SIG-M5 (cell line): ENCODE data around the gene CNNM3.

Experiments used
- DNase-seq: peaks from one replicate; lab custom pipeline; 2025; lab: John Stamatoyannopoulos, UW

Gene CNNM3

DNA sequence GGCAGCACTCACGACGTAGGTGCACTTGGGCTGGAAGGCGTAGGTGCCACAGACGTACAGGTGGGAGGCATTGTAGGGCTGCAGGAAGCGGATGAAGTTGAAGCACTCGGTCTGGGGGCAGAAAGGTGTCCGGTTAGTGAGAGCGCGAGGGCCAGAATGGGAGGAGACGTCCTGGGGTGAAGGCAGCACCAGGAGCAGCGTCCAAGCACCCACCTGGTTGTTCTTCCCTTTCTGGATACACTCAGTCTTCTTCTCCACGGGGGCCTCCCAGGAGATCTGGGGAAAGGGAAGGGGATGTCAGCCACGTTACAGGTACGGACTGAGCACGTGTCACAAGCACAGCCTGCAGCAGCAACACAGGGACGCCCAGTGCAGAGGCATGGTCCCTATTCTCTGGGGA is 49.6 kb downstream of the CNNM3 start:
- no peak for DNase-seq

DNA sequence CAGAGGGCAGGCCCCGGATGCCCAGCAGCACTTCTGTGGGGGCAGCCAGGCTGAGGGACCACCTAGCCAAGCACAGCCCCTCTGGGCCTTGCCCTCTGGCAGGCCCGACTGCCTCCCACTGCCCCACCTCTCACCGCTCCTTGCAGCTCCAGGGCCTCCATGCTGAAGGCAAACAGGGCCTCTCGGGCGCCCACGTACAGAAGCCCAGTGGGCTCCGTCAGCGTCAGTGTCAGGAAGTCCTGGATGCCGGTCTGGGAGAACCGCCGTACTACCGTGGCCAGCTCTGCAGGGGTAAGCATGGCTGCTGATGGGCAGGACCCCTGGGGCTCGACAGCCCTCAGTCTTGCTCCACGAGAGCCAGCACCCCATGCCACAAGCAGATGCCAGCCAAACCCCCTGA is 50.1 kb downstream of the CNNM3 start:
- DNase-seq, result no peak

DNA sequence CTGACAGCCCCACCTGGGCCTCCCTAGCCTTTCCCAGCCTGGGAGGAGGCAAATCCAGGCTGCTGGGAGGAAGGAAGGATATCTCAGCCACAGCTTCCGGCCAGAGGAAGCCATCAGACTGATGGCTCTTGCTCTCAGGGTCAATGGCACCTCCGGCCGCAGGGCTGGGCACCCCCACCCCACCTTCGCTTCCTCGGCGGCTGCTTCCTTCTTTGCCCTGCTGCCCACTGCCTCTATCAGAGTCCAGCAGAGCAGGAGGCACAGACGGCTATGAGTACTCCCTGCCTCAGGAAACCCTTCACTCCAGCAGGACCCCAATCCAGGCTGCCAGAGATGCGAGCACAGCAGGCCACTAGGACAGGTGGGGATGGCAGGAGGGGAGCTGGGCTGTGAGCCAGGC is 50.5 kb downstream of the CNNM3 start:
- DNase-seq, result no peak

DNA sequence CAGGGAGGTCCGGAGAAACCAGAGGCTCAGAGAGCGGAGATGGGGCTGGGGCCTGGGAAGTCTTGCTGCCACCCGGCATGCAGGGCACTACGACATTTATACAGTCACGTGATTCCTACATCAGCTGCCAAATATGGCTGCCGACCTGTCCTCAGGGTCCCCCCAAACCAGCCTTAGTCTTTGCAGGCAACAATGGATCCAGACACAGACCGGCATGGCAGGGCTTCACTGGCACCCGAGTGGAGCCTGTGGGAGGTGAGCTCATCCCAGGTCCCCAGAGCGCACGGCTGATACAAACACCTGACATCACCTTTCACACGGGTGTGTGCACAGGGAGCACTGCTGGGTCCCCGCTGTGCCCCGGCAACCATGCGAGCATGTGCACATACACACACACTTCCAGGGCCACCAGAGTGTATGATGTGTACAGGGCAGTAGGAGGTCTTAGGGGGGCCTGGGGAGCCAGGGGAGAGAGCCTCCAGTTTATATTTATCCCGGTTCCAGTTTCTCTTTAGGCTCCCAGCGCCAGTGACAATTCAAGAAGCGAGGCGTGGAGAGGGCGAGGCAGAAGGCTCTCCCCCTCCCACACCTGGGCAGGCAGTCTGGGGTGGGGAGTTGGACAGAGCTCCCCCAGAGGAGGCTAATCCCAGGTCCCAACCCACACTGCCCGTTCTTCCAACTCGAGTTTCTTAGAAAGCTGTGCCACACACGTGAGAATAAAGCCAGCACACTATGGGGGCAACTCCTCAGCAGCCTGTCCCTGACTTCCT is 51.1 kb downstream of the CNNM3 start:
- no peak for DNase-seq

DNA sequence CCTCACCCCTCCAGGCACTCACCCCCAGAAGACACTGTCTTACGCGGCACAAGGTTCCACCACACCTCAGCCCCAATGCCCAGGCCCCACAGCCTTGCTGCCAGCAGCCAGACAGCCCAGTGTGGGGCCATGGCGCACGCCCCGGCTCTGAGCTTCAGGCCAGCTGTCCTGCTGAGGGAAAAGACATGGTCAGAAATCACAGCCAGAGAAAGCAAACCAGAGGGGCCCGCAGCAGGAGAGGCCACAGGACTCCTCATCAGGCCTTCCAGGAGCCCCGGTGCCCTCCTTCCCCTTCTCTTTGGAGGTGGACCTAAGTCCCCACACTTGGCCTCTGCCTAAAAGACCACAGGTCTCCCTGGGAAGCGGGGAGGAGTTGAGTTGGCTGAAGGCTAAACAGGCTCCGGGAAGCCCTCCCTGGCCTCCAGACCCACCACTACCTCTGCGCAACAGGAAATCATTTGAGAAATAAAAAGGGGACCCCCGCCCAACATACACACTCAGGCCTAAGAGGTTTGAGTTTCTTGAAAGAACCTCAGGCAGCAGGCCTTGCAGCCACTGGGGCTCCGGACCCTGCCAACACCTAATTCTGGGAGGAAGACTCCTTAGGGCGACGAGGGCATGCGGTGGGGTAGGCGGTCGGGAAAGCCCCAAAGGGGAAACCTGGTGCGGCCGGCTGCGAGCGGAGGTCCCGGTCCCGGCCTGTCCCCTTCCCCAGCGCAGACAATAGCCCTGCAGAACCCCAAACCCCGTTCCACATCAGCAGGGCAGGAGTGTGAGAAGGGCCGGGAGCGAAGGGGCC is 51.9 kb downstream of the CNNM3 start:
- DNase-seq, result no peak

DNA sequence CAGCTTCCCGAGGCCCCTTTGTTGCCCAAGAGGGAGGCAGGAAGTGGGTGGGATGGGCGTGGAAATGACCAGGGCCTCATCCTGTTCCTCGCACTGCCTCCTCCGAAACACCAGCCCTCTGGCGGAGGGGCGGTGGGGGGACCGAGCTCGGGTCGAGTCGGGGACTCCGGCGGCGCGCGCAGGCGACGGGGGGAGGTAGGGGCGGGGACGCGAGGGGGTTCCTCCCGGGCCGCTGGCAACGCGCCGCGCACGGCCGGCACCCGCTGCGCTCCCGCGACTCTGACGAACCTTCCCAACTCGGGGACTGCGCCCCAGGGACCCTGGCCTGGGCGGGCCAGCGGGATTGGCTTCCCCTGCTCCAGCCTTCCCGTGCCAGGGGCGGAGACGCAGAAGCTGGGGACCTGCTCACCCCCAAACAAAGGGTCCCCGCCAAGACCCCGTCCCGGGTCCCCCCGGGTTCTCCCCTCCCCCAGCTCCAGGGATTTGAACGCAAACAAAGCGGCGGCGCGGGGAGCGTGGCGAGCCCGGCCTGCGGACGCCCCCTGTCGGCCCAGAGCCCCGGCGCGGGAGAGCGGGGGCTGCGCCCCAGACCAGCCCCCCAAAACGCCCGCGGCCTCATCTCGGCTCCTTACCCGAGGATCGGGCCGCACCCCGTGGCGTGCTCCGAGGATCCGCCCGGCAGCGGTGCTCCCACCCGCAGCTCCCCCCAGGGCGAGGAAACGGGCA is 52.6 kb downstream of the CNNM3 start:
- DNase-seq, result no peak

DNA sequence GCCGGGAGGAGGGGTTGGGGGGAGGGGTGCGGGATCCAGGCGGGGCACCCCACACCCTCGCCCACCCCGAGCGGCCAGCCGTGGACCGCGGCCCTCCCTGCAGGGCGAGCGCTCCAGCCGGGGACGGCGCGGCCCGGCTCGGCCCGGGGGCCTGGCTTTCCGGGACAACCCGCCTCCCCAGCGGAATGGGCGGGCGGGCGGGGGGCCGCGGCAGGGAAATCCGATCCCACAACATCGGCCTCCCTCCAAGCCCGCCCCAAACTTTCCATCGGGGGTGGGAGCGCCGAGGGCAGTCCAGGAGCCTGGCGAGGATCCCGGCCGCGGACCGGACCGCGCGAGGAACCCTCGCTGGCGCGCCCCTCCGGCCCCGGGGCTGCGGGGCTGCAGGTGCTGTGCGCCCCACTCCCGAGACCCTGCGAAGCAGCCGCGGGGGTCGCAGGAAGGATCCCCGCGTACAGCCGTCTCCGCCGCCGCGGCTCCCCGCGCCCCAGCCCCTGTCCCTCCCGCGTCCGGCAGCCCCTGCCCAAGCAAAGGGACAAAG is 53.3 kb downstream of the CNNM3 start:
- DNase-seq, result no peak

DNA sequence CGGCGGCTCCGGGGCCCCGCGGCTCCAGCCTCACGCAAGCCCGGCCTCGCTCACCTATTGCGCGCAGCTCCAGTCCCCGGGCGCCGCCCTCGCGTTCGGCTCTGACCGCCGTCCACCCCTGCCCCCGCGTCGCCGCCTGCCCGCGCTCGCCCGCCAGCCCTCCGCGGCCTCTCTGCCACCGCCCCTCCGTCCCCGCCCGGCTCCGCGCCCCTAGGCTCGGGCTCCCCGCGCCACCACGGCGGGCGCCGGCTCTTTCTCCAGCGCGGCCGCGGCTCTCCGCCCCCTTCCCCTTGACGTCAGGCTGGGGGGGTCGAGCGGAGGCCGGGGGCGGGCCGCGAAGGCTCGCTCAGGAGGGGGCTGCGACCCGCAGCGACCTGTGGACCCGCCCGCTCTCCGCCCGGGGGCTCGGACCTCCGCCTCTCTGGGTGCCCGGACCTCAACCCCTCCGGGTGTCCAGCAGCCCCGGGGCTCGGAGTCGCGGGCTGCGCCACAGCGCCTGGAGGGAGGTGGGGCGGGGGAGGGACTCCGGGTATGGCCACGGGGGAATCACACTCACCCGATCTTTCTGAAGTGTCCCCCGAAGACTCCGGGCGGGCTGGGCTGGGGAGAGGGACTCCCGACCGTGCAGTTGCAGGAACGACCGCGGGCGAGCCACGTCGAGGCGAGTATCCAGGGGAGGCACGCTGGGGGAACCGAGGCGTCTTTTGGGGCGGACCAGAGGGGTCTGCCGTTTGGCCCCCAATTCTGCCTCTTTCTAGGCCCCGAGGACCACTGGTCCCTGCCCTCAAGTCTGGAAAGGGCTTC is 54.0 kb downstream of the CNNM3 start, which contains the start of gene SEMA4C:
Gene SEMA4C, minus strand, starts transcription at position 259 of the 804 bp plus-strand sequence. CDS start 2,194 bp downstream, outside the sequence.
- DNase-seq, result no peak

DNA sequence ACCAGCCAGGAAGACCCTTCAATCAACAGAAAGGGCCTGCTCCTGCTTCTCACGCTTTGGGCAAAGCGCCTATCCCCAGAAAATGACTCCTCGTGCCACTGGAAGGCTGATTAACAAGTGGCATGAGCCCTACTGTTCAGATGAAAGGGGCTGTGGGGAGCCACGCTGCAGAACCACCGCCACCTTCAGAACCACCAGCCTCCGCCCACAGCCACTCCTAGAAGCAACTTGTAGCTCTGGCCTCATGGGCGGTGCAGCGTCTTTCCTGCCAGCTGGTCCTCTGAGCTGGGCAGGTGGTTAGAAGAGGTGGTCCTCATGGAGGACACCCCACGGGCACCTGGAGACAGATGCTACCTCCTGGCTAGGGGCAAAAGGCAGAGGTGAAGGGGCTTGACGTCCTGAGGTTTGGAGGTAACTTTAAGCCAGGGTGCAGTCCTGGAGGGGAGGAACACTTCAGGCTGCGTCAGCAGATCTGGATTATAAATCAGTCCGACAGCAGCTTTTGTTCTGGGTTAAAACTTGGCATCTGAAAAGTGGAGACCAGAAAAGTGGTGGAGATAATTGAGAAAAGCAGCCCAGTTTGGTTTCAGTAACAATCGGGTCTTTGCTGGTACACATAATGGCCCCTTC is 54.7 kb downstream of the CNNM3 start:
- no peak for DNase-seq

DNA sequence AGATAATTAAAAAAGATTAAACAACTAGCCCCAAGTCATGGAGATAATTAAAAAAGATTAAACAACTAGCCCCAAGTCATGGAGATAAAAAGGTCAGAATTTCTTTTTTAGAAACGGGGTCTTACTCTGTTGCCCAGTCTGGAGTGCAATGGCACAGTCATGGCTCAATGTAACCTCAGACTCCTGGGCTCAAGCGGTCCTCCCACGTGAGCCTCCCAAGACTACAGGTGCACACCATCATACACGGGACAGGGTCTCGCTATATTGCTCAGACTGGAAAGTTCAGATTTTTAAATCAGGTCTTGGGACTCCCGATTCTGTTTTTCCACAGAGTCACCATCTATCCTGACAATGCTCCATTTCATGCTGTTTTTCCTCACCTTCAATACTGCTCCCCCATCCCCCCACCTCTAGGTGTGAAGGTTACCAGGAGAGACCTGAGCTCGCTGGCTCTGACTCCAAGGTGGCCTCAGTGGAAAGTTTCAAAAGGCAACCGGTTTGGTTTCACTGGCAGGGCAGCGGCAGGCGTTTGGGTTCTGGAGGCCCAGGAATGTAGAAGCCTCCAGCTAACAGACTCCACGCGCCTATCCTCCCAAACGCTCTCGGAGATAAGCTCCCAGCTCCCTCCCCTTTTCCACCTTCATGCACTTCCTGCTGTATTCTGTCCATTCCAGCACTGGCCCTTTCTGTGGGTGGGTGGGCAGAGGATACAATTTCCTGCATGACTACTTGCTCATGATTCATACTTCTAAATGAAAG is 56.7 kb downstream of the CNNM3 start:
- no peak for DNase-seq

DNA sequence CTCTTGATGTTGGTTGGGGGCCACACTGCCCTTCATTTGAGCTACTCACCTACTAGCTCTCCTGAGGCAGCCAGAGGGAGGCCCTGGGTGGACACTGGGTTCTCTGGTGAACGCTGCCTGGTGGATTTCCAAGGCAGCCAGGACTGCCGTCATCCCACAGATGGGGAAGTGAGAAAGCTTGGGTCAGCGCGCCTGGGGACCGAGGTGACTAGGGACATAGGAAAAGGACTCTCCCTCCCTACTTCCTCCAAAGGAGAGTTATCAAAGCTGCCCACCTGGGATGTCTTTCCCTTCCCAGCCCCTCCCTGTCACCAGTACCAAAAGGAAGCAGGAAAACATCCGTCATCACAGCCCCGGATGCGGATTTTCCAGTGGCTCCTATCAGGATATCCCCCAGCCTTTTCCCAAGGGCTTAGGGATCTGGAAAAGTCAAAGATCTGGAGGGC is 57.6 kb downstream of the CNNM3 start:
- DNase-seq, result no peak

DNA sequence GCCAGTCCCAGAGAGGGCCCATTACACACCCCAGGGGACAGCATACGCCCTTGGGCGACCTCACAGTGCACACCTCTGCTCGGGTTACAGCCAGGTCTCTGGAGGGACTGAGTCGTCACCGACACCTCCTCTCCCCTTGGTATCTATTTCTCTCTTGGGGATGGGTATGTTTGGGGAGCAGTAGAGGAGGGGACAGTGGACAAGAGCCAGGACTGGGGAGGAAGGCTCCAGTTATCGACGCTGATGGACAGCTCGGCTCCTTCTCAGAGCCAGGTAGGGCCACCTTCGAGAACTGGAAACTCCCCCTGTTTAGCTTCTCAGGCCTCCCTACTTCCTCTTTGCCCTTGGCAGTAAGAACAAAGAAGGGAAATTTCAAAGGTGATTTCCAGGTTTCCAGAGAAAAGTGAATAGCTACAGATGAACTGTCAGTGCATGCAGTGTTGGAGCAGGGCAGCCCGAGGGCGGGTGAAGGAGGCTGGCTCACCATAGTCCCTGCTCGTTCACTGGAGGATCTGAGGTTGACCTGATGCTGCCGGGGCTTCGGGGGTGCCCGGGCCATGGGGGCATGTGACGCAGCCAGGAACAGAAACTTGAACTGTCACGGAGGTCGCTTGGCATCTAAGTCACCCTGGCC is 58.2 kb downstream of the CNNM3 start:
- DNase-seq, result no peak

DNA sequence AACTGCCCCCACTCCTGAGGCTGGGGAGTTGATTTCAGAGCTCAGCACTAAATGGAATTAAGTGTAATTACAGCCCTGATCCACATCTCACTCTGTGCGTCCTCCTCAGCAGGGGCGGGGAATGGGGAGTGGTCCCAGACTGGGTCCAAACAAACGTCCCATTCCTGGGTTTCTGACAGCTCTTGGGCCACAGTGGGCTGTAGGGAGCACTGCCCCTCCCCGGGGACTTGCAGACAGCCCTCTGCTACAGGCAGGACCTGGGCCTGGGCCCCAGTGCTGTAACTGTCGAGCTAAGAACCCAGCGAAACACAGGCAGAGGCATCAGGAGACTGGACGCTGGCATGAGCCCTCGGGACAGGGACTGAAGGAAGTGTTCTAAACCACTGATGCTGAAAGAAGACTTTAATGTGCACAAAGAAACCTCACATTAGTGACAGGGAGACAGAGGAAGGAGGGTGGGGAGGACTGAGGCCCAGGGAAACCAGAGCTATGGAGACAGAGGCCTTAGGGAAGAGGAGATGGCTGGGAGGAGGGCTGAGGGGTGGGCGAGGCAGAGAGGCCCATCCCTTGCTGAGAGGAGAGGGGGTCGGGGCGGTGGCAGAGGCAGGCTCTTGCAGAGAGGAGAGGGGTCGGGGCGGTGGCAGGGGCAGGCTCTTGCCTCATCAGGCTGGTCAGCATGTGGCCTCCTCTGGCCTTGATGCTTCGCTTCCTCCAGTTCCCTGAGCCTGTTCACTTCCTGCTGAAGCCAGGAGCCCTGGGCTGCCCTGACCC is 59.6 kb downstream of the CNNM3 start:
- no peak for DNase-seq

DNA sequence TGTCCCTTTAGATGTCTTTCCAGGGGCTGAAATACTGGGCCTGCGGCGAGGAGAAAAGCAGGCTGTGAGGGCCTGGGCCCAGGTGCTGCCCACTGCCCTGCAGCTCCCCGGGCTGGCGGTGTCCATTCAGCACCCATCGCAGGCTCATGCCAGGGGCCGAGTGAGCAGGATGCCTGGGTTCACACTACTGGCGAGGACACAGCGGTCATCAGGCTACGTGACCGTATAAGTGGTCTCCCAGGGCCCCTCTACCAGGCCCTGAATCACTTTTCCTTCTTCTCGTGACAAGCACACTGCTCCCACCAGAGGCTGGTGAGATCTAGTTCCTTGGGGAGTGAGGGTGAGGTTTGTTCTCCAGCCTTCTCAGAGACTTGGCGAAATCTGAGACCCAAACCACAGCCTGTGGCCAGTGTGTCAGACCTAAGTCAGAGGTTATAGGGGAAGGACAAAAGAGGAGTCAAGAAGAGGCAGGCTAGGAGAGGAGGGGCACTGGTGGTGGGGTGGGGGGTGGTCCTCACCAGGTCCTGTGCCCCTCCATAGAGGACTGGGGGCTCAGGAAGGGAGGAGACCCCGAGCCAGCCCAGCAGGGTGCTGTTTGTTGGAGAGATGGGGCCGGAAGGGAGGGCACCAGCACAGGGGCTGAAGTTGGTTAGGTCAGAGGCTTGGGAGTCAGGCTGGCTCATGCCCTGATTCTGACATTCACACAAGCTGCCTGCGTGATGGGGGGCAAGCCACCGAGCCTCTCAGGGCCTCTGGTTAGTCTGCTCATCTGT is 60.4 kb downstream of the CNNM3 start:
- DNase-seq, result no peak

DNA sequence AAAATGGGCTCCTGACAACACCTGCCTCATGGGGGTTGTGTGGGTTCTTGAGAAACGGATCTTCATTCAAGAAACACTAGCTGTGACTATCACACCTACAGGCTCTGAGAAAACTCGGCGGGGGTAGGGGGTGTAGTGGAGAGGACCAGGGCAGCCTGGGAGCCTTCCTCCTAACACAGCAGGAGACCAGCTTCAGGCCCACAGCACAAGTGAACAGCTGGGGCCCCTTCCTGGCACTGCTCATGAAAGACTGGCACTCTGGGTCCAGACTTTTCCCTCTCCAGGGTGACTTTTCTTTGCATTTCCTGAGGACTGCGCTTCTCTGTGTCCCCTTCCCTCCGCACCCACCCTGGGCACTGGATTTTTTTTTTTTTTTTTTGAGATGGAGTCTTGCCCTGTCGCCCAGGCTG is 61.0 kb downstream of the CNNM3 start:
- no peak for DNase-seq

DNA sequence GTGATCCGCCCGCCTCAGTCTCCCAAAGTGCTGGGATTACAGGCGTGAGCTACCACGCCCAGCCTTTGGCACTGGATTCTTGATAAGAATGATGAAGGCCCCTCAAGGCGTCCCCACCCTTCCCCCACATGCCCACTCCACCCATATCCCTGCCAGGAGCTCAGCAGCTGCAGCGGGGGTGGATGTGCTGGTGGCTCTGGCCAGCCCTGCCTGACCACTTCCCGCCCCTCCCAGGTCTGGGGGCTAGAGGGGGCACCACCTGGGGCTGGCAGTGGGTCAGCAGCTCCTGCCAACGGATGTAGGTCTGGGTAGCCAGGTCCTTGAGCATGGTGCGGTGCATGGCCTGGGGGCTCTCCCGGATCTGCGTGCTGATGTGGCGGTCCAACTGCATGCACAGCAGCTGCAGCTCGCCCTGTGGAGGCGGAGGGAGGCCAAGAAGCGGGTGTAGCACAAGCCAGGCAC is 61.6 kb downstream of the CNNM3 start:
- DNase-seq, result no peak

DNA sequence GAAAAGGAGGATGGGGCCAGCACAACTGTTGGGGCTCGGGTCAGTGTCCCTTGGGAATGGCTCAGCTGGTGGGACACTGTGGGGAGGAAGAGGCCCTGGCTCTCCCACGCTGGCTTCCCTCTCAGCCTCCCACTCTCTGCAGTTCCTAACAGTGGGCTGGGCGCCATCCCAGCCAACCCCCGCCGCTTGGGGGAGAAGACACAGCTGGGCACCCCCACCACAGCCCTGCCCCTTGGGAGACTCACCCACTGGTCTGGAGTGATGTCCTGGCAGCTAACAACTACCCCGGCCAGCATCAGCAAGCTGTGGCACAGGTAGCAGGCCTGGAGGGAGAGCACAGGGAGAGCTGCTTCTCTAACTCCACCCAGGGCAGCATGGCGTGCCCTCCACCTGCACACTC is 62.1 kb downstream of the CNNM3 start:
- no peak for DNase-seq
